ENCODE measurements around the gene ARHGAP33.

DNA sequence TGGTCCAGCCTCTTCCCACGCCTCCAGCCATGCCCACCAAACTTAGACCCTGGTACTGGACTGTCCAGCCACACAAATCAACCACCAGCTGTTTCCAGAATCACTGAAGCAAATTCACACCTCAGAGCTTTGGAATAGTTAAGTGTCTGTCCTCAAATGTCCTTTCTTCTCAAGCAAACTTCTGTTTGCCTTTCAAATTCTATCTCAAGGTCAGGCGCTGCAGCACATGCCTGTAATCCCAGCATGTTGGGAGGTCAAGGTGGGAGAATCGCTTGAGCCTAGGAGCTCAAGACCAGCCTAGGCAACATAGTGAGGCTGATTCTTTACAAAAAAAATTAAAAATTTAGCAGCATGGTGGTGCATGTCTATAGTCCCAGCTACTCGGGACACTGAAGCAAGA is 56.7 kb downstream of the ARHGAP33 start:
- no peak for TF ChIP-seq MYC (IDR thresholded peaks at IDR 0.05; ENCODE audit: low read depth, low read length)
- TF ChIP-seq, protein P1, sequence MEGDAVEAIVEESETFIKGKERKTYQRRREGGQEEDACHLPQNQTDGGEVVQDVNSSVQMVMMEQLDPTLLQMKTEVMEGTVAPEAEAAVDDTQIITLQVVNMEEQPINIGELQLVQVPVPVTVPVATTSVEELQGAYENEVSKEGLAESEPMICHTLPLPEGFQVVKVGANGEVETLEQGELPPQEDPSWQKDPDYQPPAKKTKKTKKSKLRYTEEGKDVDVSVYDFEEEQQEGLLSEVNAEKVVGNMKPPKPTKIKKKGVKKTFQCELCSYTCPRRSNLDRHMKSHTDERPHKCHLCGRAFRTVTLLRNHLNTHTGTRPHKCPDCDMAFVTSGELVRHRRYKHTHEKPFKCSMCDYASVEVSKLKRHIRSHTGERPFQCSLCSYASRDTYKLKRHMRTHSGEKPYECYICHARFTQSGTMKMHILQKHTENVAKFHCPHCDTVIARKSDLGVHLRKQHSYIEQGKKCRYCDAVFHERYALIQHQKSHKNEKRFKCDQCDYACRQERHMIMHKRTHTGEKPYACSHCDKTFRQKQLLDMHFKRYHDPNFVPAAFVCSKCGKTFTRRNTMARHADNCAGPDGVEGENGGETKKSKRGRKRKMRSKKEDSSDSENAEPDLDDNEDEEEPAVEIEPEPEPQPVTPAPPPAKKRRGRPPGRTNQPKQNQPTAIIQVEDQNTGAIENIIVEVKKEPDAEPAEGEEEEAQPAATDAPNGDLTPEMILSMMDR (IDR thresholded peaks at IDR 0.05; ENCODE audit: extremely low read depth in 1 of 2, insufficient read depth in 1 of 2, low read depth in 1 of 2, low read length in 2 of 2): no peak
- no peak for TF ChIP-seq POLR2AphosphoS5 (IDR thresholded peaks at IDR 0.05; ENCODE audit: insufficient read depth, low read depth, low read length)
- no peak for TF ChIP-seq POLR2A (IDR thresholded peaks at IDR 0.05; ENCODE audit: low read depth, low read length)
- no peak for TF ChIP-seq GATA2 (IDR thresholded peaks at IDR 0.05; ENCODE audit: insufficient read depth, insufficient read length, low read depth, low read length)

Measured in endothelial cell of umbilical vein (primary cell).